Thoracic aorta (tissue), 2 donors: ENCODE measurements around the gene FGD6. TPM values are rescaled to one million over a fixed set of nuclear protein-coding genes. Genes with fewer than 3 reads are reported as not detected.

Experiments used
- ATAC-seq: fragments of 150-250 bp; one replicate; pipeline ENCODE4 v1.8.0; 2017; ENCODE audit warnings: low read depth; ENCODE audit not compliant: insufficient number of reproducible peaks, low FRiP score
- DNase-seq: peaks from one replicate; pipeline ENCODE4 v3.0.0-alpha.2; 2020; ENCODE audit warnings: low spot score
- H3K27ac ChIP-seq, 2 donors: fragments of 200-600 bp; sonication (generic); 1 replicate in 1 of 2; 2 replicates in 1 of 2; pipeline ENCODE4 v1.5.1; 2016; ENCODE audit warnings: mild to moderate bottlenecking in 2 of 2, moderate library complexity in 2 of 2
- H3K27me3 ChIP-seq: fragments of 200-600 bp; sonication (generic); replicated peaks from 2 replicates; pipeline ENCODE4 v1.6.0; 2016; ENCODE audit warnings: mild to moderate bottlenecking; ENCODE audit not compliant: insufficient read depth
- H3K36me3 ChIP-seq: fragments of 200-600 bp; sonication (generic); one replicate; pipeline ENCODE4 v1.5.1; 2016
- H3K4me1 ChIP-seq, 2 donors: fragments of 200-600 bp; sonication (generic); 1 replicate in 1 of 2; 2 replicates in 1 of 2; pipeline versions ENCODE4 v1.5.1 to v1.6.0; 2016; ENCODE audit warnings: low read depth in 2 of 2, mild to moderate bottlenecking in 1 of 2; ENCODE audit not compliant: control insufficient read depth in 1 of 2
- H3K4me3 ChIP-seq: fragments of 200-600 bp; sonication (generic); 2 replicates; pipeline ENCODE4 v1.5.1; 2016; ENCODE audit warnings: mild to moderate bottlenecking
- H3K9me3 ChIP-seq: fragments of 200-600 bp; sonication (generic); 2 replicates; pipeline ENCODE4 v1.5.1; 2016
- CTCF ChIP-seq: fragments of 200-600 bp; sonication (generic); IDR thresholded peaks from one replicate; pipeline ENCODE4 v1.5.1; 2019; ENCODE audit warnings: antibody characterized with exemption
- total RNA-seq, 2 donors: library from RNA; depleted of rRNA; stranded (reverse); fragments of >200 nt; gene quantifications; one replicate each; pipeline versions ENCODE4 v1.1.0 to v1.2.3, GENCODE V29; 2016

The FGD6 gene
- total RNA-seq, 2 donors from 2014 or later = 8.4 to 9.8 TPM

GRCh38 chr12:95073698-95074520 lies 143.4 kb downstream of the FGD6 start:
- peak; percentile 68 for TF ChIP-seq CTCF
- H3K4me1 ChIP-seq = peaks cover 8 to 20% of the 10 kb centered on the region in 2 donors
- H3K9me3 ChIP-seq = no peaks in the 10 kb centered on the region
- no peaks in the 10 kb centered on the region for H3K27me3 ChIP-seq
- ATAC-seq (no peak), DNase-seq (no peak)
- peak overlapping the region; percentile 82 to 85 for H3K27ac ChIP-seq
- H3K36me3 ChIP-seq = no peaks in the 10 kb centered on the region
- peak overlapping the region; percentile 97 for H3K4me3 ChIP-seq

GRCh38 chr12:95072900-95073697 lies 144.2 kb downstream of the FGD6 start, which contains the start of gene NR2C1:
Gene NR2C1, minus strand, starts transcription at chr12:95073618. Its CDS starts 6,234 bp downstream, at chr12:95067384.
- ATAC-seq (peak; percentile 84), DNase-seq (peak; percentile 68)
- no peak for TF ChIP-seq CTCF
- H3K4me3 ChIP-seq = peak within 1 kb of the TSS; percentile 97
- peaks cover 8 to 20% of the 10 kb centered on the region in 2 donors for H3K4me1 ChIP-seq
- H3K27ac ChIP-seq = peak within 1 kb of the TSS; percentile 82 to 85
- H3K9me3 ChIP-seq = no peaks in the 10 kb centered on the region
- no peaks in the 10 kb centered on the region for H3K27me3 ChIP-seq
- no peaks in the 10 kb centered on the region for H3K36me3 ChIP-seq

GRCh38 chr12:95070378-95070777 lies 146.9 kb downstream of the FGD6 start:
- no peak for ATAC-seq
- no peak for TF ChIP-seq CTCF
- DNase-seq = no peak

GRCh38 chr12:95066091-95066855 lies 151.0 kb downstream of the FGD6 start:
- no peak for ATAC-seq
- no peak overlapping the region for H3K4me3 ChIP-seq
- H3K36me3 ChIP-seq = peaks cover 17% of the 10 kb centered on the region
- H3K9me3 ChIP-seq = no peaks in the 10 kb centered on the region
- no peaks in the 10 kb centered on the region for H3K4me1 ChIP-seq
- H3K27me3 ChIP-seq = no peaks in the 10 kb centered on the region
- TF ChIP-seq CTCF = no peak
- no peak for DNase-seq
- no peak overlapping the region for H3K27ac ChIP-seq

More at GRCh38 chr12:95070378-95070777, 146.9 kb downstream of the FGD6 start:
- Histone ChIP-seq H3K36me3 (peaks cover 3% of the 10 kb centered on the region), H3K9me3 (no peaks in the 10 kb centered on the region), H3K4me1 (peaks cover 8 to 20% of the 10 kb centered on the region in 2 donors), H3K27ac (no peak overlapping the region), H3K27me3 (no peaks in the 10 kb centered on the region), H3K4me3 (no peak overlapping the region)
